Kidney (tissue), 14 donors: ENCODE results near the gene SAA4. TPM values are rescaled to one million over a fixed set of nuclear protein-coding genes. Genes with fewer than 3 reads are reported as not detected.
"Not testable (repeated sequence)": the region's sequence is repeated elsewhere in the genome, so short reads cannot be mapped to it uniquely, and the experiment has no call there.

ENCODE experiments used
- DNase-seq, 5 donors: peaks; one replicate each; pipeline ENCODE4 v3.0.0-alpha.2; 2013 to 2020
- FAIRE-seq: peaks from 2 replicates; lab custom pipeline; 2012; peaks lifted over from hg19 to GRCh38; lab: Jason Lieb, UNC
- H3K27ac ChIP-seq, 2 donors: one replicate each; pipeline ENCODE4 v1.7.0; 2013; ENCODE audit warnings: low read depth in 2 of 2, low read length in 2 of 2, inconsistent platforms in 1 of 2
- H3K27me3 ChIP-seq: one replicate; pipeline ENCODE4 v1.7.1; 2013; ENCODE audit warnings: low read length, inconsistent platforms; ENCODE audit not compliant: control insufficient read depth, insufficient read depth
- H3K36me3 ChIP-seq, 3 donors: one replicate each; pipeline versions ENCODE4 v1.7.0 to v1.7.1; 2013; ENCODE audit warnings: low read length in 3 of 3, control low read depth in 1 of 3, inconsistent platforms in 1 of 3; ENCODE audit not compliant: insufficient read depth in 3 of 3, control insufficient read depth in 2 of 3
- H3K4me1 ChIP-seq, 3 donors: one replicate each; pipeline versions ENCODE4 v1.7.0 to v1.7.1; 2013; ENCODE audit warnings: low read length in 3 of 3, inconsistent platforms in 1 of 3, low read depth in 1 of 3; ENCODE audit not compliant: control insufficient read depth in 2 of 3, insufficient read depth in 2 of 3
- H3K4me3 ChIP-seq, 3 donors: one replicate each; pipeline versions ENCODE4 v1.7.0 to v1.8.1; 2013; ENCODE audit warnings: low read length in 3 of 3, control low read depth in 1 of 3, inconsistent platforms in 1 of 3
- H3K9ac ChIP-seq, 3 donors: one replicate each; pipeline versions ENCODE4 v1.7.0 to v1.7.1; 2013; ENCODE audit warnings: low read length in 3 of 3, control low read depth in 1 of 3, inconsistent platforms in 1 of 3
- H3K9me3 ChIP-seq, 3 donors: one replicate each; pipeline versions ENCODE4 v1.7.0 to v1.7.1; 2013; ENCODE audit warnings: low read length in 3 of 3, control low read depth in 1 of 3, inconsistent platforms in 1 of 3; ENCODE audit not compliant: control insufficient read depth in 2 of 3, insufficient read depth in 1 of 3
- intact Hi-C: fragments of 100-400 bp; cut with DNase I; formaldehyde crosslinking; loops from one replicate; pipeline ENCODE4 v1.11.1; 2022
- polyA plus RNA-seq: library from polyadenylated mRNA; stranded (reverse); fragments of 350-450 nt; fragmentation: Illumina TruSeq; extraction: RNeasy Lipid Tissue Mini Kit (QIAGEN cat#74804); gene quantifications from one replicate; pipeline ENCODE4 v1.2.3, GENCODE V29; 2014; ENCODE audit warnings: low read depth, low replicate concordance; ENCODE audit not compliant: insufficient read depth
- total RNA-seq: library from RNA; stranded (reverse); fragmentation: NEBNext Ultra II Directional; extraction: Animal tissue kit (Norgen Biotek cat#: 25700); gene quantifications from one replicate; pipeline ENCODE4 v1.2.1, GENCODE V29; 2021
- TF ChIP-seq, protein P1 (sequence below): IDR thresholded peaks from 3 replicates; pipeline ENCODE4 v1.5.1; 2012; ENCODE audit warnings: mild to moderate bottlenecking, moderate library complexity, borderline replicate concordance; ENCODE audit not compliant: insufficient read depth; ENCODE audit errors: extremely low read depth
- donor health status: control.
- donor health status: control.
- donor health status: control.
- donor health status: control.
- donor health status: control.
- donor health status: DM: yes; HTN: yes; CAD: no.
- donor health status: Normal renal cell carcinoma (clear cell type).

Gene SAA4
- total and polyA plus RNA-seq, 2 donors from 2014 or later: 1.3 TPM; not detected in 1

DNA sequence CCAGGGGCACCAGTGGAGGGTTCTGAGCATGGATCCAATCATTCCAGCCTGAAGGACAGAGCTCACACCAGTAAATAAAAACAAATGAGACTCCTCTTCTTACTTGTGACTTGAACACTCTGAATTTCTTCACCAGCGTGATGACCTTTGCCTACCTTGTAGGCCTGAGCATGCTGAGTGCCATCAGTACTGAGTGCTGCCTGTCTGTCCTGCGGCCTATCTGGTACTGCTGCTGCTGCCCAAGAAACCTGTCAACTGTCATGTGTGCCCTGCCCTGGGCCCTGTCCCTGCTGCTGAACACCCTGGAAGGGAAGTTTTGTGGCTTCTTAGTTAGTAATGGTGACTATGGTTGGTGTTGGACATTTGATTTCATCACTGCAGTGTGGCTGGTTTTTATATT, 40.1 kb downstream of the SAA4 start:
- H3K27me3 ChIP-seq: no peaks in the 10 kb centered on the region
- no peaks in the 10 kb centered on the region for H3K4me1 ChIP-seq
- TF ChIP-seq, protein P1, sequence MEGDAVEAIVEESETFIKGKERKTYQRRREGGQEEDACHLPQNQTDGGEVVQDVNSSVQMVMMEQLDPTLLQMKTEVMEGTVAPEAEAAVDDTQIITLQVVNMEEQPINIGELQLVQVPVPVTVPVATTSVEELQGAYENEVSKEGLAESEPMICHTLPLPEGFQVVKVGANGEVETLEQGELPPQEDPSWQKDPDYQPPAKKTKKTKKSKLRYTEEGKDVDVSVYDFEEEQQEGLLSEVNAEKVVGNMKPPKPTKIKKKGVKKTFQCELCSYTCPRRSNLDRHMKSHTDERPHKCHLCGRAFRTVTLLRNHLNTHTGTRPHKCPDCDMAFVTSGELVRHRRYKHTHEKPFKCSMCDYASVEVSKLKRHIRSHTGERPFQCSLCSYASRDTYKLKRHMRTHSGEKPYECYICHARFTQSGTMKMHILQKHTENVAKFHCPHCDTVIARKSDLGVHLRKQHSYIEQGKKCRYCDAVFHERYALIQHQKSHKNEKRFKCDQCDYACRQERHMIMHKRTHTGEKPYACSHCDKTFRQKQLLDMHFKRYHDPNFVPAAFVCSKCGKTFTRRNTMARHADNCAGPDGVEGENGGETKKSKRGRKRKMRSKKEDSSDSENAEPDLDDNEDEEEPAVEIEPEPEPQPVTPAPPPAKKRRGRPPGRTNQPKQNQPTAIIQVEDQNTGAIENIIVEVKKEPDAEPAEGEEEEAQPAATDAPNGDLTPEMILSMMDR: no peak
- H3K27ac ChIP-seq: no peak overlapping the region
- FAIRE-seq: no peak
- H3K9me3 ChIP-seq: no peaks in the 10 kb centered on the region
- intact Hi-C loops: no loop called here
- H3K4me3 ChIP-seq: no peak overlapping the region
- no peak overlapping the region for H3K9ac ChIP-seq
- no peaks in the 10 kb centered on the region for H3K36me3 ChIP-seq
- no peak for DNase-seq

DNA sequence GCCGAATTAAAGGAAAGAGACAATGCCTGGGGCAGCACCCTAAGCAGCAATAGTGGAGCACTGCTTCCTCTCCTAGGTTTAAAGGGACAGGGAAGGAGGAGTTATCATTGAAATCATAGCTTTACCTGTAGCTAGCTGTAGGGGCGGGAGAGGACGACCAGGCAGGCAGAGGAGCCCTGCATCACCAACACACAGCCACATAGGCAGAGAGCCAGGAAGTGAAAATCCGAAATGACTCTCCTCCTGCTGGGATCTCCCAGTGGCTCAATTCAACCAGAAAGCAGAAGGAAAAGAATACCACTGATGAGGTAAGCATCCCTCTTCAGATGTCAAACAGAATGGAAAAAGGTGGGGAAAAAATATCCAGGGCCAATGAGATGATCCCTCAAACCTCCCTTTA, 43.6 kb downstream of the SAA4 start:
- TF ChIP-seq, protein P1: no peak
- Histone ChIP-seq H3K9ac (no peak overlapping the region), H3K4me1 (no peaks in the 10 kb centered on the region), H3K36me3 (no peaks in the 10 kb centered on the region), H3K27me3 (no peaks in the 10 kb centered on the region), H3K4me3 (no peak overlapping the region), H3K9me3 (no peaks in the 10 kb centered on the region), H3K27ac (no peak overlapping the region)
- intact Hi-C loops: no loop called here
- FAIRE-seq (no peak), DNase-seq (no peak)

DNA sequence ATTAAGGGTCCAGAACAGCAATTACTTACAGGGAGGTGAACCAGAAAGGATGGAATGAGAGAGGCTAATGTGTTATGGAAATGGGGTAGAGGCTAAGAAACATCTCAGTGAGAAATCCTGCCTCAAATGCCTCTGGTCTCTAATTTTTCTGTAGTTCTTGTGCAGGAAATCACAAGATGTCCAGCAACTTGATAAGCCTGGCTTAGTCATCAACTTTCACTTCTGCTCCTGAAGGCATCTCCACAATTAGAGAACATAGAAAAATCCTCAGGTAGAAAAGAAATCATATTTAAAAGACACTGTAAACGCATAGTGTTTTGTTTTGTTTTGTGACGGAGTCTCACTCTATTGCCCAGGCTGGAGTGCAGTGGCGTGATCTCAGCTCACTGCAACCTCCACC, 45.2 kb downstream of the SAA4 start:
- Histone ChIP-seq H3K27me3 (no peaks in the 10 kb centered on the region), H3K4me3 (no peak overlapping the region), H3K4me1 (no peaks in the 10 kb centered on the region), H3K9ac (no peak overlapping the region), H3K9me3 (no peaks in the 10 kb centered on the region), H3K27ac (no peak overlapping the region), H3K36me3 (no peaks in the 10 kb centered on the region)
- FAIRE-seq (no peak), DNase-seq (no peak)
- TF ChIP-seq, protein P1: no peak
- intact Hi-C loops: no loop called here

DNA sequence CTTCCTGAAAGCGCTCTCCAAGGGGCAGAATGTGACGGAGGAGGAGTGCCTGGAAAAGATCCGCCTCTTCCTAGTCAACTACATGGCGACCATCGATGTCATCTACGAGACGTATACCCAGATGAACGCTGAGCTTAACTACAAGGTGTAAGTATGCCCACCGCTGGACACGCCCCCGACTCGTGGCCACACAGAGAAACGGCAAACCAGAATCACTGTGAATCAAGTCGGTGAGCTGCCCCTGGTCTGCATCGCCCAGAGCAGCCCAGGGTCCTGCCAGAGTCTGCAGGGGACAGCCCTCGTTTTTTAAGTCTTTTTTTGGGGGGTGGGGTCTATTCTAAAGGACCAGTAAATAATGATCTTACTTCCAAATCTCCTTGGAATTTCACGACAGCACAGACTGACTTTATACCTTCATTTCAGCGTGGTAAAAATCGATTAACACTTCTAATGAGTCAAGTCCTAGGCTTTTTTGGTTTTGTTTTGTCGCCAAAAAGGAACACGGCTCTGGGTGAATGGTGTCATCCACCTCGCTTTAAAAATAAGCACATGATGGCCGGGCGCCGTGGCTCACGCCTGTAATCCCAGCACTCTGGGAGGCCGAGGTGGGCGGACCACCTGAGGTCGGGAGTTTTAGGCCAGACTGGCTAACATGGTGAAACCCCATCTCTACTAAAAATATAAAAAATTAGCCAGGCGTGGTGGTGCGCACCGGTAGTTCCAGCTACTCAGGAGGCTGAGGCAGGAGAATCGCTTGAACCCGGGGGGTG, 46.9 kb downstream of the SAA4 start:
- not testable (repeated sequence) for FAIRE-seq, H3K4me1 ChIP-seq, H3K27me3 ChIP-seq

More for the DNA sequence above, 46.9 kb downstream of the SAA4 start:
- H3K36me3 ChIP-seq, H3K9ac ChIP-seq, intact Hi-C loops, H3K4me3 ChIP-seq, H3K9me3 ChIP-seq, DNase-seq, H3K27ac ChIP-seq: not testable (repeated sequence)
